HL-60 (cell line): Measurements from ENCODE around the gene SH3PXD2A.

Experiments used
- POLR2AphosphoS5 ChIP-seq: IDR thresholded peaks from 2 replicates; pipeline ENCODE4 v1.6.1; 2012; ENCODE audit warnings: low read depth
- TF ChIP-seq, protein P1 (sequence below): IDR thresholded peaks from one replicate; pipeline ENCODE4 v1.5.1; 2011; ENCODE audit warnings: low read length, control low read depth, inconsistent platforms; ENCODE audit not compliant: insufficient read depth
- TF ChIP-seq, protein P2 (sequence below): IDR thresholded peaks from 2 replicates; pipeline ENCODE4 v1.6.1; 2012; ENCODE audit warnings: low read depth; ENCODE audit not compliant: insufficient replicate concordance

DNA sequence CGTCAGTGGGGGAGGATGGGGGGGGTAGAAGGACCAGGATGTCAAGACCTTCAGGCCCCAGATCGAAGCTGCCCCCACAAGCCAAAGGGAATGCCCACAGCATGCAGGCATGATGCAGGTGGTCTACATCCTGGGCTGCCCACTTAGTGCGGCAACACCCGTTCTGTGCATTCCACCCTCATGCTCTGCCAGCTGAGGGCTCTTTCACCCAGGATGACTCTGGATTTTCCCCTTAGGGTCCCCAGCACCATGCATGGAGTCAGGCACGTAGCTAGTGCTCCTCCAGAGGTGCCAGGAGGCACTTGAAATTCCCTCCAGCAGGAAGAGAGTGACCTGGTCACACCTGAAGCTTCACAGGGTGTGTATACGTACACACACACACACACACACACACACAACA is 66.2 kb downstream of the SH3PXD2A start:
- TF ChIP-seq, protein P1, sequence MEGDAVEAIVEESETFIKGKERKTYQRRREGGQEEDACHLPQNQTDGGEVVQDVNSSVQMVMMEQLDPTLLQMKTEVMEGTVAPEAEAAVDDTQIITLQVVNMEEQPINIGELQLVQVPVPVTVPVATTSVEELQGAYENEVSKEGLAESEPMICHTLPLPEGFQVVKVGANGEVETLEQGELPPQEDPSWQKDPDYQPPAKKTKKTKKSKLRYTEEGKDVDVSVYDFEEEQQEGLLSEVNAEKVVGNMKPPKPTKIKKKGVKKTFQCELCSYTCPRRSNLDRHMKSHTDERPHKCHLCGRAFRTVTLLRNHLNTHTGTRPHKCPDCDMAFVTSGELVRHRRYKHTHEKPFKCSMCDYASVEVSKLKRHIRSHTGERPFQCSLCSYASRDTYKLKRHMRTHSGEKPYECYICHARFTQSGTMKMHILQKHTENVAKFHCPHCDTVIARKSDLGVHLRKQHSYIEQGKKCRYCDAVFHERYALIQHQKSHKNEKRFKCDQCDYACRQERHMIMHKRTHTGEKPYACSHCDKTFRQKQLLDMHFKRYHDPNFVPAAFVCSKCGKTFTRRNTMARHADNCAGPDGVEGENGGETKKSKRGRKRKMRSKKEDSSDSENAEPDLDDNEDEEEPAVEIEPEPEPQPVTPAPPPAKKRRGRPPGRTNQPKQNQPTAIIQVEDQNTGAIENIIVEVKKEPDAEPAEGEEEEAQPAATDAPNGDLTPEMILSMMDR, result no peak
- no peak for TF ChIP-seq POLR2AphosphoS5
- TF ChIP-seq, protein P2, sequence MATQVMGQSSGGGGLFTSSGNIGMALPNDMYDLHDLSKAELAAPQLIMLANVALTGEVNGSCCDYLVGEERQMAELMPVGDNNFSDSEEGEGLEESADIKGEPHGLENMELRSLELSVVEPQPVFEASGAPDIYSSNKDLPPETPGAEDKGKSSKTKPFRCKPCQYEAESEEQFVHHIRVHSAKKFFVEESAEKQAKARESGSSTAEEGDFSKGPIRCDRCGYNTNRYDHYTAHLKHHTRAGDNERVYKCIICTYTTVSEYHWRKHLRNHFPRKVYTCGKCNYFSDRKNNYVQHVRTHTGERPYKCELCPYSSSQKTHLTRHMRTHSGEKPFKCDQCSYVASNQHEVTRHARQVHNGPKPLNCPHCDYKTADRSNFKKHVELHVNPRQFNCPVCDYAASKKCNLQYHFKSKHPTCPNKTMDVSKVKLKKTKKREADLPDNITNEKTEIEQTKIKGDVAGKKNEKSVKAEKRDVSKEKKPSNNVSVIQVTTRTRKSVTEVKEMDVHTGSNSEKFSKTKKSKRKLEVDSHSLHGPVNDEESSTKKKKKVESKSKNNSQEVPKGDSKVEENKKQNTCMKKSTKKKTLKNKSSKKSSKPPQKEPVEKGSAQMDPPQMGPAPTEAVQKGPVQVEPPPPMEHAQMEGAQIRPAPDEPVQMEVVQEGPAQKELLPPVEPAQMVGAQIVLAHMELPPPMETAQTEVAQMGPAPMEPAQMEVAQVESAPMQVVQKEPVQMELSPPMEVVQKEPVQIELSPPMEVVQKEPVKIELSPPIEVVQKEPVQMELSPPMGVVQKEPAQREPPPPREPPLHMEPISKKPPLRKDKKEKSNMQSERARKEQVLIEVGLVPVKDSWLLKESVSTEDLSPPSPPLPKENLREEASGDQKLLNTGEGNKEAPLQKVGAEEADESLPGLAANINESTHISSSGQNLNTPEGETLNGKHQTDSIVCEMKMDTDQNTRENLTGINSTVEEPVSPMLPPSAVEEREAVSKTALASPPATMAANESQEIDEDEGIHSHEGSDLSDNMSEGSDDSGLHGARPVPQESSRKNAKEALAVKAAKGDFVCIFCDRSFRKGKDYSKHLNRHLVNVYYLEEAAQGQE, result no peak
